Body of pancreas (tissue), 4 donors: ENCODE measurements around the gene CD58.

Experiments used
- CTCF ChIP-seq, 7 experiments: fragments of 450-650 bp in 4 of 7; fragments of 200-600 bp in 3 of 7; sonication (generic) in 3 of 7; IDR thresholded peaks; one replicate each; pipeline ENCODE4 v1.5.1; 2016 to 2019; ENCODE audit warnings: antibody characterized with exemption in 7 of 7
- POLR2A ChIP-seq, 3 donors: fragments of 450-650 bp; IDR thresholded peaks; one replicate each; pipeline ENCODE4 v1.6.1; 2016; ENCODE audit warnings: antibody characterized with exemption in 3 of 3, mild to moderate bottlenecking in 2 of 3

DNA sequence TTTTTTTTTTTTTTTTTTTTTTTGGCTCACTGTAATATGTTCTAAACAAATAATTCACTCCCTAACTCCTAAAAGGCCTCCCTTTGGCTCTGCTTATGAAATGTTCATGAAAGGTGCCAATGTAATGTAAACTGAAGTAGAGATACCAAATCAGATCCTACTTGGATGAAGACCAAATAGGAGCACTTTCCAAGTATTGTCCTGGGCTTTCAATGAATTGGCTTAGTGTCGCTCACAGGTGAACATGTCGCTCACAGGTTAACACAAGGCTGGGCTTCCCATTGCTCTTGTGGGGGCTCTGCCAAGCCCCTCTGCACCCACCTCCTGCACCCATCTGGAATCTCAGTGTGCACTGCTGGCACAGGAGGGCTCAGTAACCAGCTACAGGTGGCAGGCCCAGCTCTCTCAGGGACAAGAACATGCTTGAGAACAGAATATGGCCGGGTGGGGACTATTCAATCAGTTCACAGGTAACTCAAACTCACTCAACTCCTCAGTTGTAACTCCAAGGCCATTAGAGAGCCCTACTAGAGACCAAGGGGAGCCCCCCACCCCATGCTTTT, 10.6 kb upstream of the CD58 start:
- no peak for TF ChIP-seq CTCF (IDR thresholded peaks at IDR 0.05)
- TF ChIP-seq POLR2A (IDR thresholded peaks at IDR 0.05), result no peak
